Nephron (organoid): ENCODE data around the gene DDX1.

Experiments
- H3K27ac Mint-ChIP-seq, 3 experiments: 2 replicates each; pipeline ENCODE4 v1.8.0; 2020; ENCODE audit warnings: mixed read lengths in 3 of 3, mild to moderate bottlenecking in 2 of 3, moderate library complexity in 1 of 3
- H3K27me3 Mint-ChIP-seq: 2 replicates; pipeline ENCODE4 v1.8.0; 2021; ENCODE audit warnings: low read depth, mild to moderate bottlenecking, moderate library complexity, mixed read lengths
- H3K36me3 Mint-ChIP-seq: 2 replicates; pipeline ENCODE4 v1.8.0; 2020; ENCODE audit warnings: low read depth, mixed read lengths
- H3K4me1 Mint-ChIP-seq: 2 replicates; pipeline ENCODE4 v1.8.0; 2020; ENCODE audit warnings: mixed read lengths
- H3K4me3 Mint-ChIP-seq, 3 experiments: 2 replicates each; pipeline ENCODE4 v1.8.0; 2020; ENCODE audit warnings: mild to moderate bottlenecking in 3 of 3, mixed read lengths in 3 of 3, moderate library complexity in 2 of 3
- H3K9me3 Mint-ChIP-seq: 2 replicates; pipeline ENCODE4 v1.8.0; 2020; ENCODE audit warnings: mixed read lengths
- CTCF ChIP-seq, 3 experiments: fragments of 200-600 bp; sonication (generic); IDR thresholded peaks; one replicate each; pipeline ENCODE4 v1.5.0; 2021; ENCODE audit warnings: antibody characterized with exemption in 3 of 3; ENCODE audit not compliant: unreplicated experiment in 3 of 3

DDX1 gene

DNA sequence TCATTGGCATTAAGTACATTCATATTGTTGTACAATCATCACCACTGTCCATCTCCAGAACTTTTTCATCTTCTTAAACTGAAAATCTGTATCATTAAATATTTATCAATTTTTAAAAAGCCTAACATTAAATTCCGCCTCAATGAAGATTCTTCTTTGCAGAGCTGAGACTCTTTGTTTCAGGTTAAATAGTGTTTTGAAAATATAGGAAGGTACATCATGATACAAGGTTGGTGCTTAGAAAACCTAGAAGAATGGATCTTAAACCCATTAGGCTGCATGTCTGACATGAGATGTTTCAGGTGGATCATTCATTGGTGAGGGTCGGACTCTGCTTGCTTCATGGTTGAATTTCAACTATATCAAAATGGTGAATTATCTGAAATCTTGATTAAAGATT is 30.5 kb downstream of the DDX1 start:
- H3K4me1 Mint-ChIP-seq: no peaks in the 10 kb centered on the region
- H3K36me3 Mint-ChIP-seq: peaks cover 68% of the 10 kb centered on the region
- H3K9me3 Mint-ChIP-seq: peaks cover 2% of the 10 kb centered on the region
- H3K4me3 Mint-ChIP-seq: no peak overlapping the region
- no peak for TF ChIP-seq CTCF (IDR thresholded peaks at IDR 0.05; ENCODE audit: unreplicated experiment in 3 of 3)
- no peaks in the 10 kb centered on the region for H3K27me3 Mint-ChIP-seq
- H3K27ac Mint-ChIP-seq: no peak overlapping the region

GRCh38 chr2:15622614-15623480 is 31.2 kb downstream of the DDX1 start:
- no peak overlapping the region for H3K27ac Mint-ChIP-seq
- H3K27me3 Mint-ChIP-seq: no peaks in the 10 kb centered on the region
- H3K4me1 Mint-ChIP-seq: no peaks in the 10 kb centered on the region
- TF ChIP-seq CTCF (IDR thresholded peaks at IDR 0.05; ENCODE audit: unreplicated experiment in 3 of 3): no peak
- H3K36me3 Mint-ChIP-seq: peaks cover 74% of the 10 kb centered on the region
- peaks cover 2% of the 10 kb centered on the region for H3K9me3 Mint-ChIP-seq
- no peak overlapping the region for H3K4me3 Mint-ChIP-seq

GRCh38 chr2:15623481-15623796 is 31.8 kb downstream of the DDX1 start:
- Mint-ChIP-seq H3K27ac (no peak overlapping the region), H3K36me3 (peaks cover 80% of the 10 kb centered on the region), H3K9me3 (peaks cover 2% of the 10 kb centered on the region), H3K27me3 (no peaks in the 10 kb centered on the region), H3K4me1 (no peaks in the 10 kb centered on the region), H3K4me3 (no peak overlapping the region)
- TF ChIP-seq CTCF (IDR thresholded peaks at IDR 0.05; ENCODE audit: unreplicated experiment in 3 of 3): no peak

DNA sequence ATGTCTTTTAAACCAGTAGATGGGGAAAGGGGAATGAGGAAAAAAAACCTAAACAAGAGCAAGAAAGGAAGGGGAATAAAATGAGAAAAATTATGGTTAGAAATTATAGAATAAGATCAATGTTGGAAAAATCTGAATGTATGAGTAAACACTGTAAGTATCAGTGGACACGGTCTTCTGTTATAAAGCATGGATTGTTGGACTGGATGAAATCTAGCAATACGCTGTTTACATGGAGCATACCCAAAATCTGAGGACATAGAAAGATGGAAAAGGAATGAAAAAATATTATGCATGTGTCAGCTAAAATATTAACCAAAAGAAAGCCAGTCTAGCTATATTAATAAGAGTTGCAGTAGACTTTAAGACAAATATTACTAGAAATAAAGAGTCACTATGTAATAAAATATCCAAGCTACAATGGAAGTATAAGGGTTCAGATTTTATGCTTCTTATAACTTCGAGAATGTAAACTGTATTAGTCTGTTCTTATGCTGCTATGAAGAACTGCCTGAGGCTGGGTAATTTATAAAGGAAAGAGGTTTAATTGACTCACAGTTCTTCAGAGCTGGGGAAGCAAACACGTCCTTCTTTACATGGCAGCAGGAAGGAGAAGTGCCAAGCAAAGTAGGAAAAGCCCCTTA is 32.4 kb downstream of the DDX1 start:
- H3K27me3 Mint-ChIP-seq: no peaks in the 10 kb centered on the region
- H3K9me3 Mint-ChIP-seq: peaks cover 2% of the 10 kb centered on the region
- no peak for TF ChIP-seq CTCF (IDR thresholded peaks at IDR 0.05; ENCODE audit: unreplicated experiment in 3 of 3)
- no peak overlapping the region for H3K27ac Mint-ChIP-seq
- H3K36me3 Mint-ChIP-seq: peaks cover 85% of the 10 kb centered on the region
- H3K4me1 Mint-ChIP-seq: no peaks in the 10 kb centered on the region
- no peak overlapping the region for H3K4me3 Mint-ChIP-seq

DNA sequence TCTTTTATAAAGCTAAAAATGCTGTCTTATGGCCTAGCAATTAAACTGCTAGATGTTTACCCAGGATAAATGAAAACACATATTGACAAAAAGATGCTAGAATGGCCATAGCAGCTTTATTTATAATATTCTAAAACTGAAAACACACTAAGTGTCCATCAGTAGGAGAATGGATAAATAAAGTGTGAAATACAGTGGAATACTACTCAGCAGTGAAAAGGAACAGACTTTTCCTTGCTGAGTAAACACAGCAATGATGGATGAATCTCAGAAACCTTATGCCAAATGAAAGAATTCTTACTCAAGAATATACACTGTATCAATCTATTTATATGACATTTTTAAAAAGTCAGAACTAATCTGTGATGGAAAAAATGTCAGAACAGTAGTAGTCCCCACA is 33.2 kb downstream of the DDX1 start:
- no peaks in the 10 kb centered on the region for H3K27me3 Mint-ChIP-seq
- no peak overlapping the region for H3K4me3 Mint-ChIP-seq
- H3K9me3 Mint-ChIP-seq: peaks cover 2% of the 10 kb centered on the region
- peaks cover 84% of the 10 kb centered on the region for H3K36me3 Mint-ChIP-seq
- TF ChIP-seq CTCF (IDR thresholded peaks at IDR 0.05; ENCODE audit: unreplicated experiment in 3 of 3): no peak
- peaks cover 4% of the 10 kb centered on the region for H3K4me1 Mint-ChIP-seq
- H3K27ac Mint-ChIP-seq: no peak overlapping the region
